Osteoblast (primary cell): Measurements from ENCODE around the gene FNDC8. TPM values are rescaled to one million over a fixed set of nuclear protein-coding genes. Genes with fewer than 3 reads are reported as not detected.
"Not testable (repeated sequence)": the region's sequence is repeated elsewhere in the genome, so short reads cannot be mapped to it uniquely, and the experiment has no call there.

Experiments used
- DNase-seq: peaks from one replicate; pipeline ENCODE4 v3.0.0; 2011; ENCODE audit warnings: low spot score, mixed read lengths; ENCODE audit not compliant: insufficient read length; ENCODE audit errors: missing footprints
- H2AFZ ChIP-seq: 2 replicates; pipeline ENCODE4 v1.6.0; 2011; ENCODE audit warnings: mild to moderate bottlenecking, low read length
- H3K27ac ChIP-seq: 2 replicates; pipeline ENCODE4 v1.5.1; 2011; ENCODE audit warnings: mild to moderate bottlenecking, low read depth, low read length, moderate library complexity
- H3K27me3 ChIP-seq: 2 replicates; pipeline ENCODE4 v1.6.0; 2012; ENCODE audit warnings: mild to moderate bottlenecking, control low read depth, inconsistent platforms, low read length, moderate library complexity; ENCODE audit not compliant: insufficient read depth
- H3K36me3 ChIP-seq: 2 replicates; pipeline ENCODE4 v1.5.1; 2011; ENCODE audit warnings: mild to moderate bottlenecking, low read length, control low read depth, moderate library complexity; ENCODE audit not compliant: insufficient read depth
- H3K4me1 ChIP-seq: 2 replicates; pipeline ENCODE4 v1.5.1; 2011; ENCODE audit warnings: mild to moderate bottlenecking, low read length, control low read depth, moderate library complexity; ENCODE audit not compliant: insufficient read depth
- H3K4me2 ChIP-seq: 2 replicates; pipeline ENCODE4 v1.6.0; 2011; ENCODE audit warnings: mild to moderate bottlenecking, low read length; ENCODE audit not compliant: insufficient read depth
- H3K4me3 ChIP-seq: fragments of 200-600 bp; sonication (generic); 3 replicates; pipeline ENCODE4 v1.5.1; 2012; ENCODE audit warnings: mild to moderate bottlenecking, low read length, inconsistent platforms; ENCODE audit not compliant: insufficient read depth
- H3K79me2 ChIP-seq: 2 replicates; pipeline ENCODE4 v1.6.0; 2012; ENCODE audit warnings: mild to moderate bottlenecking, low read length, control low read depth, inconsistent platforms; ENCODE audit not compliant: insufficient read depth
- H3K9me3 ChIP-seq: 2 replicates; pipeline ENCODE4 v1.5.1; 2011; ENCODE audit warnings: low read depth, low read length, control low read depth
- H4K20me1 ChIP-seq: 2 replicates; pipeline ENCODE4 v1.6.0; 2012; ENCODE audit warnings: mild to moderate bottlenecking, low read length, control low read depth; ENCODE audit not compliant: insufficient read depth
- CTCF ChIP-seq: IDR thresholded peaks from 2 replicates; pipeline ENCODE4 v1.5.1; 2011; ENCODE audit warnings: mild to moderate bottlenecking, low read depth, low read length, moderate library complexity; ENCODE audit errors: extremely low read depth
- total RNA-seq: library from RNA; depleted of rRNA; stranded (reverse); fragments of >200 nt; gene quantifications from 2 replicates; pipeline ENCODE4 v1.2.3, GENCODE V29; 2012

Gene FNDC8
- total RNA-seq, 1 donor, result not detected

- no peaks in the 10 kb centered on the region for H3K27me3 ChIP-seq
- no peaks in the 10 kb centered on the region for H3K36me3 ChIP-seq
- no peaks in the 10 kb centered on the region for H4K20me1 ChIP-seq
- H3K9me3 ChIP-seq, result no peaks in the 10 kb centered on the region
- peaks cover 13% of the 10 kb centered on the region for H3K4me1 ChIP-seq
- H3K27ac ChIP-seq, result peak overlapping the region; percentile 68
- peak overlapping the region; percentile 89 for H2AFZ ChIP-seq
- DNase-seq, result peak; percentile 80
- no peak for TF ChIP-seq CTCF
- peak overlapping the region; percentile 97 for H3K4me3 ChIP-seq
- H3K4me2 ChIP-seq, result peak overlapping the region; percentile 93
- peaks cover 51% of the 10 kb centered on the region for H3K79me2 ChIP-seq
Observed at GRCh38 chr17:35088356-35088880, 33.0 kb upstream of the FNDC8 start.

GRCh38 chr17:35088881-35089585, 32.4 kb upstream of the FNDC8 start:
- Histone ChIP-seq H3K36me3 (no peaks in the 10 kb centered on the region), H3K4me2 (peak overlapping the region; percentile 93), H3K27me3 (no peaks in the 10 kb centered on the region), H3K79me2 (peaks cover 46% of the 10 kb centered on the region), H3K4me1 (peaks cover 13% of the 10 kb centered on the region), H3K9me3 (no peaks in the 10 kb centered on the region), H3K27ac (peak overlapping the region; percentile 81), H3K4me3 (peak overlapping the region; percentile 97), H2AFZ (peak overlapping the region; percentile 89), H4K20me1 (no peaks in the 10 kb centered on the region)
- peak; percentile 97 for DNase-seq
- peak; percentile 59 for TF ChIP-seq CTCF

- H3K27ac ChIP-seq, result peak overlapping the region; percentile 81
- no peaks in the 10 kb centered on the region for H3K9me3 ChIP-seq
- peaks cover 40% of the 10 kb centered on the region for H3K79me2 ChIP-seq
- TF ChIP-seq CTCF, result peak; percentile 18
- H3K4me1 ChIP-seq, result peaks cover 17% of the 10 kb centered on the region
- peak overlapping the region; percentile 64 for H3K4me2 ChIP-seq
- H3K27me3 ChIP-seq, result no peaks in the 10 kb centered on the region
- H2AFZ ChIP-seq, result peak overlapping the region; percentile 86
- peak overlapping the region; percentile 71 for H3K4me3 ChIP-seq
- H3K36me3 ChIP-seq, result no peaks in the 10 kb centered on the region
- peak; percentile 69 for DNase-seq
- no peaks in the 10 kb centered on the region for H4K20me1 ChIP-seq
Observed at GRCh38 chr17:35089586-35090296, 31.7 kb upstream of the FNDC8 start.

- not testable (repeated sequence) for H3K9me3 ChIP-seq, H3K27ac ChIP-seq
Observed at GRCh38 chr17:35090707-35091106, 30.7 kb upstream of the FNDC8 start.

More at GRCh38 chr17:35090707-35091106, 30.7 kb upstream of the FNDC8 start:
- H3K4me1 ChIP-seq, result peaks cover 18% of the 10 kb centered on the region
- H2AFZ ChIP-seq, H3K27me3 ChIP-seq, DNase-seq, H3K36me3 ChIP-seq, H3K4me2 ChIP-seq, H3K4me3 ChIP-seq, H4K20me1 ChIP-seq: not testable (repeated sequence)
- H3K79me2 ChIP-seq, result peaks cover 32% of the 10 kb centered on the region
